Fibroblast of mammary gland (primary cell): Measurements from ENCODE around the gene SPOP.

ENCODE experiments used
- DNase-seq: peaks from one replicate; pipeline ENCODE4 v3.0.0-alpha.2; 2010; ENCODE audit warnings: low read depth
- H3K4me3 ChIP-seq: 2 replicates; pipeline ENCODE4 v1.5.1; 2011; ENCODE audit warnings: low read depth, mild to moderate bottlenecking, low read length, moderate library complexity; ENCODE audit not compliant: control insufficient read depth
- TF ChIP-seq, protein P1 (sequence below): conservative IDR thresholded peaks from 2 replicates; pipeline ENCODE4 v1.5.1; 2011; ENCODE audit warnings: low read depth, low read length, inconsistent platforms; ENCODE audit not compliant: control insufficient read depth, insufficient read depth

Gene SPOP

DNA sequence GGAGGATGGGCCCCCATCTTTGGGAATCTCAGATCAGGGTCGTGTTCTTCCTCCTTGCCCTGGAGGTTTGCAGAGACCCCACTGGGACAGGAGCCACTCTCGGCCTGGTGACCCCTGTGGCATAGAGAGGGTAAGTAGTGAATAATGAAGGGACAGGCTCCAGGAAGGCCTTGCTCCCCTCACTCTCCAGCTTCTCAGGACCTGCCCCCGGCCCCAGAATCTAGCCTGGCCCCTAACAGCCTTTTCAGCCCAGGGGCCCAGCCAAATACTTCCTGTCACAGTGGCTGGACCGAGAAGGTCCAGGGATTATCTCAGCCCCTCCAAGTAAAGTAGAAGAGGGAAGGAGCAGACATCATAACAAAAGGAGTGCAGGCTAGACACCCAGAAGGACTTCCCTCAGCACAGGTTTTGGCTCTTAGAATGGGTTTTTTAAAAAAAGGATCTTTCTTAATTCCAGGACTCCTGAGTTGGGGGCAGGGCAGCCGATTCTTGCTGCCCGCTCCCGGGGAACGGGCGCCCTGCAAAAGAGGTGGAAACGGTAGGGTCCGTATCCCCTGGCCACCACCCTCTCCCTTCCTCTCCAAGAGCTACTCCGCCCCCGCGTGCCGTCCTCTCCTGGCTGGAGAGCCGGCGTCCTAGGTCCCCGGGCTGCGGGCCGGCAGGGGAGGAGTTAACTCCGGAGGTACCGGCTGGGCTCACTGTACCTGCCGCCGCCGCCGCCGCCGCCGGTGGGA is 102.8 kb downstream of the SPOP start:
- TF ChIP-seq, protein P1, sequence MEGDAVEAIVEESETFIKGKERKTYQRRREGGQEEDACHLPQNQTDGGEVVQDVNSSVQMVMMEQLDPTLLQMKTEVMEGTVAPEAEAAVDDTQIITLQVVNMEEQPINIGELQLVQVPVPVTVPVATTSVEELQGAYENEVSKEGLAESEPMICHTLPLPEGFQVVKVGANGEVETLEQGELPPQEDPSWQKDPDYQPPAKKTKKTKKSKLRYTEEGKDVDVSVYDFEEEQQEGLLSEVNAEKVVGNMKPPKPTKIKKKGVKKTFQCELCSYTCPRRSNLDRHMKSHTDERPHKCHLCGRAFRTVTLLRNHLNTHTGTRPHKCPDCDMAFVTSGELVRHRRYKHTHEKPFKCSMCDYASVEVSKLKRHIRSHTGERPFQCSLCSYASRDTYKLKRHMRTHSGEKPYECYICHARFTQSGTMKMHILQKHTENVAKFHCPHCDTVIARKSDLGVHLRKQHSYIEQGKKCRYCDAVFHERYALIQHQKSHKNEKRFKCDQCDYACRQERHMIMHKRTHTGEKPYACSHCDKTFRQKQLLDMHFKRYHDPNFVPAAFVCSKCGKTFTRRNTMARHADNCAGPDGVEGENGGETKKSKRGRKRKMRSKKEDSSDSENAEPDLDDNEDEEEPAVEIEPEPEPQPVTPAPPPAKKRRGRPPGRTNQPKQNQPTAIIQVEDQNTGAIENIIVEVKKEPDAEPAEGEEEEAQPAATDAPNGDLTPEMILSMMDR: no peak
- H3K4me3 ChIP-seq: peak overlapping the region; percentile 12
- DNase-seq: no peak

DNA sequence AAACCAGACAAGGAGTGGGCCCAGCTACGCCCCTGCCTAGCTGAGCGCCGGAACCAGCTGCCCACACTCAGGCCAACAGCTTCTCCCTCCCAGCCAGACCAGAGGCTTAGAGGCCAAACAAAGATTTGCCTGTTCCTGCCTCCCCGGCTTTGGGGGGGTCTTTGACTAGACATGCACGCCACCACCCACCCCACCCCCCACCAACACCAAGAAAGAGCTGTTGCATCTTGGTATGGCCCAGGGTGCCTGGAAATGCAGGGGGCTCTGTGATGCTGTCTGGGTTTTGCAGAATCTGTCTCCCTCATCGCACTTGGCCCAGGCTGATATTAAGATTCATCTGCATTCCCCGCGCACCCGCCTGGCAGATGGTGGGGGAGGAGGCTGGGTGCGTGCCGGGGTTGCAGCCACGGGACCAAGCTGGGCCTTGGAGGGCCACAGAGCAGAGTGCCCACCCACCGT is 103.5 kb downstream of the SPOP start:
- DNase-seq: no peak
- H3K4me3 ChIP-seq: no peak overlapping the region
- TF ChIP-seq, protein P1: no peak

DNA sequence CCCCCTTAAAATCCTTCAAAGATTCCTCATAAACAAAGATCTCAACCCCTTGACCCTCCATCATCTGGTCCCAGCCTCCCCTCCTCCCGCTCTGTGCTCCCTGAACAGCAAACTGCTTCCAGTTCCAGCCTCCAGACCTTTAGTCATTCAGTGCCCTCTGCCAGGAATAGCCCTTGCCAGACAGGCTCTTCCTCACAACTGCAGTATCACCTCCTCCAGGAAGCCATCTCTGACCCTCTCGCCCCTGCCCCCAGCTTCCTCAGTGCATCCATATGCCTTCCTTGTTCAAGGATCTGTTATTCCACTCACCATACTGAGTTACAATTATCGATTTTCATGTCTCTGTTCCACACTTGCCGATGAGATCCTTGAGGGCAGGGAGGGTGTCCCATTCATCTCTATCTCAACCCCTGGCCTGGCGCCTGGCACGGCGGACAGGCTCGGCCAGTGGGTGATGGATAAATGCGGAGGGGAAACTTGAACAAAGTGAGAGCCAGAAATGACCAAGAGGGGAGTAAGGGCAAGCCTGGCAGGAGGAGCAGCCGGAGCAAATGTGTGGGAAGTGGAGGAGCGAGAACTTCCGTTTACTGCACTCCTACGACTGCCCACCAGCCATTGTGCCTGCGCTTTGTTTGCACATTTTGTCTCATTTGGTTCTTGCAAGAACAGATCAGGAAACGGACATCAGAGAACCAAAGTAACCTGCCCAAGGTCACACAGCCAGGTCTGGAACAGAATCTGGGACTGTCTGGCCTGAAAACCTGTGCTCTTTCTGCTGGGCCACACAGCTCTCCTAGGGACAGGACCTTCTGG is 104.2 kb downstream of the SPOP start:
- DNase-seq: peak; percentile 53
- TF ChIP-seq, protein P1: no peak

DNA sequence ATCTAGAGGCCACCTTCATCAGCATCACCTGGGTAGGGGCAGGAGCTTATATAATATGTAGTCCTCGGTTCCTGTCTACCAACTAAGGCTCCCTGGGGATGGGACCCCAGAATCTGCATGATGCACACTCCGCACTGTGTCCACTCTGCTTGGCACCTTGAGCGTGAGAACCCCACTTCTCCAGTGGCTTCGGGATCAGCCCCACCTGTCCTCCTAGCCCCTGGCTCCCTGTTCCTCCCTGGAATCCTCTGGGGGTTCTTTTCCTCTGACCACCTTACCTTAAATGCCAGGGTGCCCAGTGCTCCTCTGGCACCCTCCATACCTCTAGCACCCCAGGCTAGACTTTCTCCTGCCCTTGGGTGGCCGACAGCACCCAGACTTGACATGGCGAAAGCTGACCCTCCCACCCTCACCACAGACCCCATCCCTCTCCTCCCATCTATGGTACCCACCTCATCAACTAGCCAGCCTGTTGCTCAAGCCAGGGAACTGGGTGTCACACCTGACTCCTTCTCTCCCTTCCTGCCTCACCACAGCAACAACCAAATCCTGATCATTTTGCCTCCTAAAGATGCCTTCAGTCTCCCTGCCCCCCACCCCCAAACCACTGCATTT is 105.0 kb downstream of the SPOP start:
- no peak overlapping the region for H3K4me3 ChIP-seq
- TF ChIP-seq, protein P1: no peak
- DNase-seq: no peak

More for the DNA sequence above, 104.2 kb downstream of the SPOP start:
- no peak overlapping the region for H3K4me3 ChIP-seq

DNA sequence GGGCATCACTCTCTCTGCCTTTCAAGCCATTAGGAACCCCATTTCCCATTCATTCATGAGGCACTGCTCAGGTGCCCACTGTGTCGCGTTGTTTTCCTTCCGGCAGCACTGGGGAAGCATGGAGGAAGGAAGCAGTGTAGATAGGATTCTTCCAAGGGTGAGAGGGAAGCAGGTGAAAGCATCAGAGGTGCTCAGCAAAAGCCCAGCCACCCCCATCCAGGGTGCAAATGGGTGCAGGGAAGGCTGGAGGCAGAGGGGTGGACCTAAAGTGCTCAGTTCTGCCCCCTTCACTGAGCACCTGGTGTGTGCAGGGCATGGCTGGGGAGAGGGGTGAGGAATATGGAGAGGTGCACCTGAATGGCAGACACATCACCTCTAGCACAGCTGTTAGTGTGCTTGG is 105.7 kb downstream of the SPOP start:
- TF ChIP-seq, protein P1: no peak
- no peak overlapping the region for H3K4me3 ChIP-seq
- no peak for DNase-seq

DNA sequence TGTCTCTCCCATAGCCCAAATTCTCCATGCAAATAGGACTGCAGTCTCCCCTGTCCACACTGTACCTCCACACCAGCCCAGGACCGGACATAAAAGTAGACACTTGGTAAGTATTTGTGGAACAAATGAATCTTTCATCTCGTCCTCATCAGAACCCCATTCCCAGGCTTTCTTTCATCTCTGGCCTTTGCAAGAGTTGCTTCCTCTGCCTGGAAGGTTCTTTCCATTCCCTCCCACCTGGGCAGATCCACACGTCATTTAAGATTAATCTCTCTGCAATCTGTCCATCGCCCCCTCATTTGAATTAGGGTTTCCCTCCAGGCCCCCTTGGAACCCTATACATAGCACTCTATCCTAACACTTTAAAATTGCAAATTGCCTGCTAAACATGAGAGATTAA is 106.1 kb downstream of the SPOP start:
- H3K4me3 ChIP-seq: no peak overlapping the region
- TF ChIP-seq, protein P1: no peak
- DNase-seq: no peak
